ENCODE results near the gene CA4. TPM values are rescaled to one million over a fixed set of nuclear protein-coding genes. Genes with fewer than 3 reads are reported as not detected.
"Not testable (repeated sequence)": the region's sequence is repeated elsewhere in the genome, so short reads cannot be mapped to it uniquely, and the experiment has no call there.

CA4 gene
- total and polyA plus RNA-seq, 10 of the 15 experiments (the other 5 are each of a cell fraction or from before 2014, with no cell fraction given) = 0.13 to 0.31 TPM; not detected in 8

- CTCF ChIA-PET; H3K36me3 ChIP-seq (ENCODE audit: control insufficient read depth in 2 of 2, insufficient read depth in 2 of 2, low read length in 1 of 2); BruUV-seq (replicated peaks); H3K4me3 ChIP-seq; FAIRE-seq; H2AFZ ChIP-seq (ENCODE audit: control insufficient read depth, low read depth, low read length); ATAC-seq; H3K4me2 ChIP-seq (ENCODE audit: control insufficient read depth, insufficient read depth); POLR2A ChIA-PET; intact Hi-C loops (cut with micrococcal nuclease; ENCODE audit: unreplicated experiment); H3K27ac ChIP-seq (ENCODE audit: control insufficient read depth, insufficient read depth); SMC1A ChIA-PET (ENCODE audit: uncharacterized antibody, unreplicated experiment); H3K9me3 ChIP-seq (replicated peaks; ENCODE audit: control insufficient read depth, insufficient read depth, low read length); H4K20me1 ChIP-seq (ENCODE audit: control insufficient read depth, insufficient read depth); RAD21 ChIA-PET (ENCODE audit: unreplicated experiment); H3K9ac ChIP-seq (ENCODE audit: control insufficient read depth, insufficient read depth, low read length); H3K27me3 ChIP-seq (replicated peaks in 1 of 2; ENCODE audit: control insufficient read depth in 2 of 2, insufficient read depth in 2 of 2, low read length in 1 of 2); in situ Hi-C loops (cut with MboI); H3K79me2 ChIP-seq (ENCODE audit: control insufficient read depth, insufficient read depth, low read length); DNase-seq (ENCODE audit: low read depth, low spot score); H3K4me1 ChIP-seq (ENCODE audit: control insufficient read depth, insufficient read depth, low read length): not testable (repeated sequence)
- whole genome bisulfite sequencing (ENCODE audit: insufficient coverage, insufficient replicate concordance, low lambda C conversion rate, missing lambda C conversion rate) = no CpG with 5 or more reads among the region's 14 CpGs
Observed at GRCh38 chr17:60116196-60116595, 33.6 kb upstream of the CA4 start.

GRCh38 chr17:60119162-60119561 lies 30.6 kb upstream of the CA4 start:
- intact Hi-C loops (cut with micrococcal nuclease; ENCODE audit: unreplicated experiment); H3K36me3 ChIP-seq (ENCODE audit: control insufficient read depth in 2 of 2, insufficient read depth in 2 of 2, low read length in 1 of 2); H2AFZ ChIP-seq (ENCODE audit: control insufficient read depth, low read depth, low read length); FAIRE-seq; H4K20me1 ChIP-seq (ENCODE audit: control insufficient read depth, insufficient read depth); SMC1A ChIA-PET (ENCODE audit: uncharacterized antibody, unreplicated experiment); in situ Hi-C loops (cut with MboI); H3K27ac ChIP-seq (ENCODE audit: control insufficient read depth, insufficient read depth); H3K9me3 ChIP-seq (replicated peaks; ENCODE audit: control insufficient read depth, insufficient read depth, low read length); H3K4me1 ChIP-seq (ENCODE audit: control insufficient read depth, insufficient read depth, low read length); BruUV-seq (replicated peaks); H3K9ac ChIP-seq (ENCODE audit: control insufficient read depth, insufficient read depth, low read length); DNase-seq (ENCODE audit: low read depth, low spot score); H3K4me3 ChIP-seq; RAD21 ChIA-PET (ENCODE audit: unreplicated experiment); POLR2A ChIA-PET; H3K4me2 ChIP-seq (ENCODE audit: control insufficient read depth, insufficient read depth); CTCF ChIA-PET; H3K79me2 ChIP-seq (ENCODE audit: control insufficient read depth, insufficient read depth, low read length); H3K27me3 ChIP-seq (replicated peaks in 1 of 2; ENCODE audit: control insufficient read depth in 2 of 2, insufficient read depth in 2 of 2, low read length in 1 of 2): not testable (repeated sequence)
- peak; percentile 87 for ATAC-seq
- WGBS (ENCODE audit: insufficient coverage, insufficient replicate concordance, low lambda C conversion rate, missing lambda C conversion rate) = no CpG with 5 or more reads among the region's 15 CpGs

GRCh38 chr17:60119807-60120748 lies 29.7 kb upstream of the CA4 start:
- SMC1A ChIA-PET (ENCODE audit: uncharacterized antibody, unreplicated experiment); H3K27ac ChIP-seq (ENCODE audit: control insufficient read depth, insufficient read depth); H4K20me1 ChIP-seq (ENCODE audit: control insufficient read depth, insufficient read depth); in situ Hi-C loops (cut with MboI); RAD21 ChIA-PET (ENCODE audit: unreplicated experiment); BruUV-seq (replicated peaks); FAIRE-seq; H3K4me3 ChIP-seq; H3K9ac ChIP-seq (ENCODE audit: control insufficient read depth, insufficient read depth, low read length); H3K4me1 ChIP-seq (ENCODE audit: control insufficient read depth, insufficient read depth, low read length); H3K27me3 ChIP-seq (replicated peaks in 1 of 2; ENCODE audit: control insufficient read depth in 2 of 2, insufficient read depth in 2 of 2, low read length in 1 of 2); CTCF ChIA-PET; H3K9me3 ChIP-seq (replicated peaks; ENCODE audit: control insufficient read depth, insufficient read depth, low read length); H3K79me2 ChIP-seq (ENCODE audit: control insufficient read depth, insufficient read depth, low read length); DNase-seq (ENCODE audit: low read depth, low spot score); H2AFZ ChIP-seq (ENCODE audit: control insufficient read depth, low read depth, low read length); intact Hi-C loops (cut with micrococcal nuclease; ENCODE audit: unreplicated experiment); POLR2A ChIA-PET; H3K4me2 ChIP-seq (ENCODE audit: control insufficient read depth, insufficient read depth); H3K36me3 ChIP-seq (ENCODE audit: control insufficient read depth in 2 of 2, insufficient read depth in 2 of 2, low read length in 1 of 2): not testable (repeated sequence)
- no CpG with 5 or more reads among the region's 114 CpGs for WGBS (ENCODE audit: insufficient coverage, insufficient replicate concordance, low lambda C conversion rate, missing lambda C conversion rate)
- peak; percentile 31 for ATAC-seq
